SK-N-SH (cell line): ENCODE measurements around the gene DDX52. TPM values are rescaled to one million over a fixed set of nuclear protein-coding genes. Genes with fewer than 3 reads are reported as not detected.
"Not testable (repeated sequence)": the region's sequence is repeated elsewhere in the genome, so short reads cannot be mapped to it uniquely, and the experiment has no call there.

Source experiments
- CTCF ChIA-PET: fragments of 300-600, 350-600 bp; formaldehyde crosslinking; extraction: SDS; loops from one replicate; lab custom pipeline; 2021; lab: Yijun Ruan, JAX
- POLR2A ChIA-PET: fragments of 350-600 bp; sonication (Branson Sonifier 250); formaldehyde crosslinking; extraction: SDS; loops from one replicate; lab custom pipeline; 2020; ENCODE audit warnings: antibody characterized with exemption, inconsistent platforms; lab: Yijun Ruan, JAX
- DNase-seq: peaks from one replicate; pipeline ENCODE4 v3.0.0; 2012
- H2AFZ ChIP-seq: fragments of 200-600 bp; sonication (generic); 2 replicates; pipeline ENCODE4 v1.8.1; 2016; ENCODE audit warnings: antibody characterized with exemption, mild to moderate bottlenecking, low read depth
- H3F3A ChIP-seq: fragments of 200-600 bp; sonication (generic); replicated peaks from 2 replicates; pipeline ENCODE3; 2016; ENCODE audit warnings: antibody characterized with exemption, mild to moderate bottlenecking; ENCODE audit not compliant: insufficient read depth
- H3K27ac ChIP-seq, 2 experiments: fragments of 200-500 bp in 1 of 2; fragments of 200-600 bp in 1 of 2; sonication (Bioruptor generic) in 1 of 2; sonication (generic), shearing (Covaris generic) in 1 of 2; 2 replicates each; pipeline versions ENCODE4 v1.5.1 to v1.6.1; 2014 to 2016; ENCODE audit warnings: low read depth in 2 of 2, inconsistent platforms in 1 of 2, low read length in 1 of 2, mild to moderate bottlenecking in 1 of 2, mixed read lengths in 1 of 2
- H3K27me3 ChIP-seq: fragments of 200-600 bp; sonication (generic), shearing (Covaris generic); 2 replicates; pipeline ENCODE4 v1.6.1; 2016; ENCODE audit warnings: mixed run types; ENCODE audit not compliant: insufficient read depth
- H3K36me3 ChIP-seq, 2 experiments: fragments of 200-500 bp in 1 of 2; fragments of 200-600 bp in 1 of 2; sonication (Bioruptor generic) in 1 of 2; sonication (generic) in 1 of 2; replicated peaks in 1 of 2; 2 replicates each; pipeline versions ENCODE3 to v1.5.1; 2014 to 2016; ENCODE audit warnings: low read length in 1 of 2, mild to moderate bottlenecking in 1 of 2; ENCODE audit not compliant: insufficient read depth in 2 of 2, control insufficient read depth in 1 of 2
- H3K4me1 ChIP-seq, 2 experiments: fragments of 200-500 bp in 1 of 2; fragments of 200-600 bp in 1 of 2; sonication (Bioruptor generic) in 1 of 2; sonication (generic), shearing (Covaris generic) in 1 of 2; 2 replicates each; pipeline versions ENCODE4 v1.5.1 to v1.6.1; 2014 to 2016; ENCODE audit warnings: low read depth in 1 of 2, low read length in 1 of 2, mixed run types in 1 of 2; ENCODE audit not compliant: insufficient read depth in 2 of 2, control insufficient read depth in 1 of 2
- H3K4me2 ChIP-seq: fragments of 200-600 bp; sonication (generic), shearing (Covaris generic); 2 replicates; pipeline ENCODE4 v1.6.1; 2017; ENCODE audit warnings: mixed run types
- H3K4me3 ChIP-seq, 2 experiments: fragments of 200-500 bp in 1 of 2; fragments of 200-600 bp in 1 of 2; sonication (Bioruptor generic) in 1 of 2; sonication (generic), shearing (Covaris generic) in 1 of 2; 2 replicates each; pipeline versions ENCODE4 v1.5.1 to v1.8.1; 2014 to 2016; ENCODE audit warnings: low read depth in 2 of 2, inconsistent platforms in 1 of 2, low read length in 1 of 2, mild to moderate bottlenecking in 1 of 2, mixed read lengths in 1 of 2, moderate library complexity in 1 of 2
- H3K79me2 ChIP-seq: fragments of 200-600 bp; sonication (generic); 2 replicates; pipeline ENCODE4 v1.8.1; 2017; ENCODE audit warnings: mild to moderate bottlenecking; ENCODE audit not compliant: insufficient read depth
- H3K9ac ChIP-seq: fragments of 200-600 bp; sonication (generic); 2 replicates; pipeline ENCODE4 v1.6.1; 2017; ENCODE audit warnings: mixed run types
- H3K9me2 ChIP-seq: fragments of 200-600 bp; sonication (generic); 2 replicates; pipeline ENCODE4 v1.6.1; 2017; ENCODE audit warnings: mixed run types
- H3K9me3 ChIP-seq: fragments of 200-600 bp; sonication (generic); 2 replicates; pipeline ENCODE4 v1.6.1; 2017; ENCODE audit warnings: mixed run types, mild to moderate bottlenecking, moderate library complexity
- H4K20me1 ChIP-seq: fragments of 200-600 bp; sonication (generic); 2 replicates; pipeline ENCODE4 v1.6.1; 2017; ENCODE audit warnings: mild to moderate bottlenecking, mixed run types; ENCODE audit not compliant: insufficient read depth
- CHD2 ChIP-seq: fragments of 150-350 bp; IDR thresholded peaks from 2 replicates; pipeline ENCODE4 v1.6.1; 2018; ENCODE audit warnings: low read length; ENCODE audit not compliant: partially characterized antibody
- ELF1 ChIP-seq: IDR thresholded peaks from 2 replicates; pipeline ENCODE4 v1.4.0; 2012
- EZH2phosphoT487 ChIP-seq: fragments of 200-600 bp; sonication (generic); IDR thresholded peaks from 2 replicates; pipeline ENCODE4 v1.6.1; 2017; ENCODE audit warnings: low read depth, mixed run types, mild to moderate bottlenecking, antibody characterized with exemption, moderate library complexity, borderline replicate concordance
- GABPA ChIP-seq: IDR thresholded peaks from 2 replicates; pipeline ENCODE4 v1.4.0; 2012; ENCODE audit warnings: low read depth, mild to moderate bottlenecking
- GATA2 ChIP-seq: sonication (generic); formaldehyde crosslinking; IDR thresholded peaks from 2 replicates; pipeline ENCODE4 v1.5.0; 2020; ENCODE audit warnings: mild to moderate bottlenecking, missing genetic modification reagents
- JUND ChIP-seq: IDR thresholded peaks from 2 replicates; pipeline ENCODE4 v1.4.0; 2012
- POLR2AphosphoS5 ChIP-seq: IDR thresholded peaks from 2 replicates; pipeline ENCODE4 v1.6.1; 2012; ENCODE audit warnings: low read depth, low read length
- RFX5 ChIP-seq: IDR thresholded peaks from 2 replicates; pipeline ENCODE4 v1.6.1; 2012; ENCODE audit warnings: mild to moderate bottlenecking, improper control_type of control experiment, low read length
- SIN3A ChIP-seq: IDR thresholded peaks from 2 replicates; pipeline ENCODE4 v1.6.1; 2012; ENCODE audit warnings: low read depth, mild to moderate bottlenecking, low read length, moderate library complexity, borderline replicate concordance
- TAF1 ChIP-seq: IDR thresholded peaks from 2 replicates; pipeline ENCODE4 v1.6.1; 2012; ENCODE audit warnings: low read depth, mild to moderate bottlenecking, low read length, moderate library complexity, borderline replicate concordance
- YY1 ChIP-seq: IDR thresholded peaks from 2 replicates; pipeline ENCODE4 v1.4.0; 2012; ENCODE audit warnings: low read depth, mild to moderate bottlenecking
- WGBS: methylation state at CpG from one replicate; pipeline ENCODE4 v1.1.6; 2017; ENCODE audit warnings: low lambda C conversion rate; 5-methylcytosine and 5-hydroxymethylcytosine counted together
- polyA plus RNA-seq, 3 experiments: library from polyadenylated mRNA; depleted of rRNA; stranded (reverse); fragments of >200 nt; gene quantifications; 2 replicates each; pipeline ENCODE4 v1.2.3, GENCODE V29; 2012
- TF ChIP-seq, protein P1 (sequence below): fragments of 200-600 bp; sonication (generic); IDR thresholded peaks from 2 replicates; pipeline ENCODE4 v1.6.1; 2017; ENCODE audit warnings: antibody characterized with exemption, mild to moderate bottlenecking, moderate library complexity
- TF ChIP-seq, protein P2 (sequence below): IDR thresholded peaks from 2 replicates; pipeline ENCODE4 v1.6.1; 2012; ENCODE audit warnings: mild to moderate bottlenecking, low read depth, low read length, moderate library complexity
- TF ChIP-seq, protein P3 (sequence below): IDR thresholded peaks from 2 replicates; pipeline ENCODE4 v1.4.0; 2012; ENCODE audit warnings: low read depth, borderline replicate concordance
- TF ChIP-seq, protein P4 (sequence below): IDR thresholded peaks from 2 replicates; pipeline ENCODE4; 2012
- TF ChIP-seq, protein P5 (sequence below): fragments of 150-350 bp; IDR thresholded peaks from 2 replicates; pipeline ENCODE4 v1.6.1; 2017; ENCODE audit warnings: antibody characterized with exemption, low read length, low read depth, borderline replicate concordance

Gene DDX52
- polyA plus RNA-seq, 1 of the 3 experiments (the other 2 are of a cell fraction) = 7.3 TPM

DNA sequence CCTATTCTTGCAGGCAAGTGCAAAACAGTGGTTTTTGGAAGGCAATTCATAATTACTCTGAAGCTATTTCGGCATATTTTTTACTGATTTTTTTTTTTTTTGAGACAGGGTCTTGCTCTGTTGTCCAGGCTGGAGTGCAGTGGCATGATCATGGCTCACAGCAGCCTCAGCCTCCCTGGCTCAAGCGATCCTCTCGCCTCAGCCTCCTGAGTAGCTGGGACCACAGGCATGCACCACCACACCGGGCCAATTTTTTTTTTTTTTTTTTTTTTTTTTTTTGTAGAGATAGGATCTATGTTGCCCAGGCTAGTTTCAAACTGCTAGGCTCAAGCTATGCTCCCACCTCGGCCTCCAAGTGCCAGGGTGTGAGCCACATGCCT lies 33.2 kb downstream of the DDX52 start:
- DNase-seq, H4K20me1 ChIP-seq, H3K9me3 ChIP-seq, H3K27me3 ChIP-seq, H3K9me2 ChIP-seq: not testable (repeated sequence)
- peak overlapping the region; percentile 72 for H2AFZ ChIP-seq
- peak overlapping the region; percentile 70 for H3K9ac ChIP-seq
- CTCF ChIA-PET = interaction anchor here (0.8 to 3.4 kb wide), 16 partner anchors 9 to 237 kb away, joined by 3 to 14 read pairs (median 4); no protein-coding TSS in a partner anchor
- peak overlapping the region; percentile 87 to 97 for H3K27ac ChIP-seq
- POLR2A ChIA-PET = interaction anchor here (0.6 to 0.9 kb wide), 3 partner anchors 47 to 1801 kb away, joined by 3 to 5 read pairs (median 5); partner anchors contain the start of gene TAF15
- H3K4me2 ChIP-seq = peak overlapping the region; percentile 74
- H3K36me3 ChIP-seq = peaks cover 33 to 37% of the 10 kb centered on the region in 2 experiments
- H3K4me1 ChIP-seq = peaks cover 0 to 15% of the 10 kb centered on the region in 2 experiments; a peak in 3 of 4 replicates
- WGBS = 91% methylated on average over 5 of the region's 5 CpGs
- H3K79me2 ChIP-seq = peaks cover 40% of the 10 kb centered on the region
- peaks cover 28% of the 10 kb centered on the region for H3F3A ChIP-seq
- H3K4me3 ChIP-seq = peak overlapping the region; percentile 86 to 90; a peak in 3 of 4 replicates

DNA sequence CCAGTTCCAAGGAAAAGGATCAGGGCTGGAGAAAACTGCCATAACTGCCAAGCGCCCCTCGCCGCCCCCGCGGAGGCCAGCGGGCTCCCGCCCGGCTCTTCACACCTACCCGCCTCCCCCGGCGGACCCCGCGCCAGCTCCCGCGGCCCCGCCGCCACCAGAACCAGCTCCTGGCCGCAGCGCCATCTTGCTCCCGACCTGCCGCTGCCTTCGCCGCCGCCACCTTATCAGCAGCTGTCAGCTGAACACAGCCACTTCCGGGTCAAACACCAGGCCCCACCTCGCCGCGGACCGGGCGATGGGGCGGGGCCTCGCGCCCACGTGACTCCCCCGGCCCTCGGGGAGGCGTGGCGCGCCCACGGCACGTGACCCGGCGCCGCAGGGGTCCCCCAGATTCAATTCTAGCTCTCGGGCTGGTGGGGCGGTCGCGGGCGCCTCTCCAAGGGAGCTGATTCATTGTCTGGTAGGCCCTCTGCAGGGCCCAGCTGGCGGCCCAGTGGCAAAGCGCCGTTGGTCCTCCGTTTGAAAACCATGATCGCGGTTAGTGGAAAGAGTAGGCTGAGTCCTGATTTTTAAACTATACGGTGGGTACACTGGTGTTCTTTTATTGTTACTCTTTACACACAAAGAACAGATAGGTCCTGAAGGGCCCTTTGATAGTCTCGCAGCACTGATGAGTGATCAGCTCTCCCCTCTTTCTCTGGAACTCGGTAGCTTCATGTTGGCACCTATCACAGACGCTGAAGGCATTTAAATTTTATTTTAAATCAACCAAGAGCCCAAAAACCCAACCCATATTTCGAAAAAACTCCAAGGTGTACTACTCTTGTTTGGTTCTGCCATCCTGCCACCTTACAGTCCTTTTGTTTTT lies 33.8 kb downstream of the DDX52 start, which contains the start of gene SYNRG:
TSS of gene SYNRG (minus strand) at position 249 of the 871 bp plus-strand sequence. CDS start at position 186, 63 bp downstream.
- Histone ChIP-seq H3F3A (peaks cover 25% of the 10 kb centered on the region), H3K4me2 (peak within 1 kb of the TSS; percentile 74), H3K9ac (peak within 1 kb of the TSS; percentile 93), H3K36me3 (peaks cover 28 to 41% of the 10 kb centered on the region in 2 experiments), H3K27ac (peak within 1 kb of the TSS; percentile 87 to 97), H4K20me1 (no peaks in the 10 kb centered on the region), H3K79me2 (peaks cover 46% of the 10 kb centered on the region), H3K9me3 (no peaks in the 10 kb centered on the region), H3K4me1 (peaks cover 0 to 10% of the 10 kb centered on the region in 2 experiments; a peak in 3 of 4 replicates), H3K27me3 (no peaks in the 10 kb centered on the region), H3K9me2 (no peaks in the 10 kb centered on the region), H2AFZ (peak within 1 kb of the TSS; percentile 72), H3K4me3 (peak within 1 kb of the TSS; percentile 86 to 90)
- WGBS = 6% methylated on average over 11 of the region's 60 CpGs
- CTCF ChIA-PET = interaction anchor here (0.6 to 3.4 kb wide), 19 partner anchors 10 to 882 kb away, joined by 3 to 14 read pairs (median 4); no protein-coding TSS in a partner anchor
- peak; percentile 99 for DNase-seq
- POLR2A ChIA-PET = interaction anchor here (0.6 to 0.9 kb wide), 3 partner anchors 34 to 1800 kb away, joined by 3 to 6 read pairs (median 5); partner anchors contain the start of genes DDX52 and TAF15
- TF ChIP-seq, protein P1, sequence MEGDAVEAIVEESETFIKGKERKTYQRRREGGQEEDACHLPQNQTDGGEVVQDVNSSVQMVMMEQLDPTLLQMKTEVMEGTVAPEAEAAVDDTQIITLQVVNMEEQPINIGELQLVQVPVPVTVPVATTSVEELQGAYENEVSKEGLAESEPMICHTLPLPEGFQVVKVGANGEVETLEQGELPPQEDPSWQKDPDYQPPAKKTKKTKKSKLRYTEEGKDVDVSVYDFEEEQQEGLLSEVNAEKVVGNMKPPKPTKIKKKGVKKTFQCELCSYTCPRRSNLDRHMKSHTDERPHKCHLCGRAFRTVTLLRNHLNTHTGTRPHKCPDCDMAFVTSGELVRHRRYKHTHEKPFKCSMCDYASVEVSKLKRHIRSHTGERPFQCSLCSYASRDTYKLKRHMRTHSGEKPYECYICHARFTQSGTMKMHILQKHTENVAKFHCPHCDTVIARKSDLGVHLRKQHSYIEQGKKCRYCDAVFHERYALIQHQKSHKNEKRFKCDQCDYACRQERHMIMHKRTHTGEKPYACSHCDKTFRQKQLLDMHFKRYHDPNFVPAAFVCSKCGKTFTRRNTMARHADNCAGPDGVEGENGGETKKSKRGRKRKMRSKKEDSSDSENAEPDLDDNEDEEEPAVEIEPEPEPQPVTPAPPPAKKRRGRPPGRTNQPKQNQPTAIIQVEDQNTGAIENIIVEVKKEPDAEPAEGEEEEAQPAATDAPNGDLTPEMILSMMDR = peak; percentile 32
- TF ChIP-seq CHD2 (peak; percentile 75), RFX5 (no peak), TAF1 (peak; percentile 91), SIN3A (peak; percentile 86; the same call in 1 of the 2 replicates), ELF1 (peak; percentile 81), POLR2AphosphoS5 (peak; percentile 78), YY1 (peak; percentile 92), GABPA (peak; percentile 80), EZH2phosphoT487 (no peak), GATA2 (CRISPR knock-in tag) (peak; percentile 84), JUND (no peak; the same call in 1 of the 2 replicates)
- TF ChIP-seq, protein P2, sequence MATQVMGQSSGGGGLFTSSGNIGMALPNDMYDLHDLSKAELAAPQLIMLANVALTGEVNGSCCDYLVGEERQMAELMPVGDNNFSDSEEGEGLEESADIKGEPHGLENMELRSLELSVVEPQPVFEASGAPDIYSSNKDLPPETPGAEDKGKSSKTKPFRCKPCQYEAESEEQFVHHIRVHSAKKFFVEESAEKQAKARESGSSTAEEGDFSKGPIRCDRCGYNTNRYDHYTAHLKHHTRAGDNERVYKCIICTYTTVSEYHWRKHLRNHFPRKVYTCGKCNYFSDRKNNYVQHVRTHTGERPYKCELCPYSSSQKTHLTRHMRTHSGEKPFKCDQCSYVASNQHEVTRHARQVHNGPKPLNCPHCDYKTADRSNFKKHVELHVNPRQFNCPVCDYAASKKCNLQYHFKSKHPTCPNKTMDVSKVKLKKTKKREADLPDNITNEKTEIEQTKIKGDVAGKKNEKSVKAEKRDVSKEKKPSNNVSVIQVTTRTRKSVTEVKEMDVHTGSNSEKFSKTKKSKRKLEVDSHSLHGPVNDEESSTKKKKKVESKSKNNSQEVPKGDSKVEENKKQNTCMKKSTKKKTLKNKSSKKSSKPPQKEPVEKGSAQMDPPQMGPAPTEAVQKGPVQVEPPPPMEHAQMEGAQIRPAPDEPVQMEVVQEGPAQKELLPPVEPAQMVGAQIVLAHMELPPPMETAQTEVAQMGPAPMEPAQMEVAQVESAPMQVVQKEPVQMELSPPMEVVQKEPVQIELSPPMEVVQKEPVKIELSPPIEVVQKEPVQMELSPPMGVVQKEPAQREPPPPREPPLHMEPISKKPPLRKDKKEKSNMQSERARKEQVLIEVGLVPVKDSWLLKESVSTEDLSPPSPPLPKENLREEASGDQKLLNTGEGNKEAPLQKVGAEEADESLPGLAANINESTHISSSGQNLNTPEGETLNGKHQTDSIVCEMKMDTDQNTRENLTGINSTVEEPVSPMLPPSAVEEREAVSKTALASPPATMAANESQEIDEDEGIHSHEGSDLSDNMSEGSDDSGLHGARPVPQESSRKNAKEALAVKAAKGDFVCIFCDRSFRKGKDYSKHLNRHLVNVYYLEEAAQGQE = 0 out of 2 replicates have a peak, but pooled peaks have one; percentile 46
- TF ChIP-seq, protein P3, sequence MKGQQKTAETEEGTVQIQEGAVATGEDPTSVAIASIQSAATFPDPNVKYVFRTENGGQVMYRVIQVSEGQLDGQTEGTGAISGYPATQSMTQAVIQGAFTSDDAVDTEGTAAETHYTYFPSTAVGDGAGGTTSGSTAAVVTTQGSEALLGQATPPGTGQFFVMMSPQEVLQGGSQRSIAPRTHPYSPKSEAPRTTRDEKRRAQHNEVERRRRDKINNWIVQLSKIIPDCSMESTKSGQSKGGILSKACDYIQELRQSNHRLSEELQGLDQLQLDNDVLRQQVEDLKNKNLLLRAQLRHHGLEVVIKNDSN = peak; percentile 99
- TF ChIP-seq, protein P4, sequence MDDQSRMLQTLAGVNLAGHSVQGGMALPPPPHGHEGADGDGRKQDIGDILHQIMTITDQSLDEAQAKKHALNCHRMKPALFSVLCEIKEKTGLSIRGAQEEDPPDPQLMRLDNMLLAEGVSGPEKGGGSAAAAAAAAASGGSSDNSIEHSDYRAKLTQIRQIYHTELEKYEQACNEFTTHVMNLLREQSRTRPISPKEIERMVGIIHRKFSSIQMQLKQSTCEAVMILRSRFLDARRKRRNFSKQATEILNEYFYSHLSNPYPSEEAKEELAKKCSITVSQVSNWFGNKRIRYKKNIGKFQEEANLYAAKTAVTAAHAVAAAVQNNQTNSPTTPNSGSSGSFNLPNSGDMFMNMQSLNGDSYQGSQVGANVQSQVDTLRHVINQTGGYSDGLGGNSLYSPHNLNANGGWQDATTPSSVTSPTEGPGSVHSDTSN = peak; percentile 80
- TF ChIP-seq, protein P5, sequence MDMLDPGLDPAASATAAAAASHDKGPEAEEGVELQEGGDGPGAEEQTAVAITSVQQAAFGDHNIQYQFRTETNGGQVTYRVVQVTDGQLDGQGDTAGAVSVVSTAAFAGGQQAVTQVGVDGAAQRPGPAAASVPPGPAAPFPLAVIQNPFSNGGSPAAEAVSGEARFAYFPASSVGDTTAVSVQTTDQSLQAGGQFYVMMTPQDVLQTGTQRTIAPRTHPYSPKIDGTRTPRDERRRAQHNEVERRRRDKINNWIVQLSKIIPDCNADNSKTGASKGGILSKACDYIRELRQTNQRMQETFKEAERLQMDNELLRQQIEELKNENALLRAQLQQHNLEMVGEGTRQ = peak; percentile 98
